ENCODE data around the gene PDXDC1.
"Not testable (repeated sequence)": the region's sequence is repeated elsewhere in the genome, so short reads cannot be mapped to it uniquely, and the experiment has no call there.

The PDXDC1 gene

DNA sequence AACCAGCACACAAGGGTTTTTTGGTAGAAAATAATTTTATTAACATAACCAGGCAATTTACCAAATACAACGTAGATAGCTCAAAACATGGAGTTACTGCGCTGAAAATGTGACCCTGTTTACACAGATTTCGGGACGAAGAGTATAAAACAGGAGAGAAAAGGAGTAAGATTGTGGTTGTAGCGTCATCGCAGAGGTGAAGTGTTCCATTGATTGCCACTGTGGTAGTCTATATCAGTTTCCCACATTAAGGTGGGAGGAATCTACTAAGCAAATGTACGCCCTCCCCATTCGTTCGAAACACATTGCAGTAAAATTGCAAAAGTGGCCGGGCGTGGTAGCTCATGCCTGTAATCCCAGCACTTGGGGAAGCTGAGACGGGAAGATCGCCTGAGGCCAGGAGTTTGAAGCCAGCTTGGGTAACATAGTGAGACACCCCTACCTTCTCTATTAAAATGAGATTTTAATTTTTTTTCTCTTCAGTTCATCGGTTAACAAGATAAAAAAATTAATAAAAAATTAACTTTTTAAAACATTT lies 972 bp upstream of the PDXDC1 start:
- not testable (repeated sequence) for DNase-seq (ENCODE audit: low read depth)

GRCh38 chr16:14974331-14974655 lies 533 bp upstream of the PDXDC1 start:
- not testable (repeated sequence) for DNase-seq (ENCODE audit: low read depth)

GRCh38 chr16:14975418-14976194 lies 780 bp downstream of the PDXDC1 start:
- DNase-seq (ENCODE audit: low read depth), result peak; percentile 44

DNA sequence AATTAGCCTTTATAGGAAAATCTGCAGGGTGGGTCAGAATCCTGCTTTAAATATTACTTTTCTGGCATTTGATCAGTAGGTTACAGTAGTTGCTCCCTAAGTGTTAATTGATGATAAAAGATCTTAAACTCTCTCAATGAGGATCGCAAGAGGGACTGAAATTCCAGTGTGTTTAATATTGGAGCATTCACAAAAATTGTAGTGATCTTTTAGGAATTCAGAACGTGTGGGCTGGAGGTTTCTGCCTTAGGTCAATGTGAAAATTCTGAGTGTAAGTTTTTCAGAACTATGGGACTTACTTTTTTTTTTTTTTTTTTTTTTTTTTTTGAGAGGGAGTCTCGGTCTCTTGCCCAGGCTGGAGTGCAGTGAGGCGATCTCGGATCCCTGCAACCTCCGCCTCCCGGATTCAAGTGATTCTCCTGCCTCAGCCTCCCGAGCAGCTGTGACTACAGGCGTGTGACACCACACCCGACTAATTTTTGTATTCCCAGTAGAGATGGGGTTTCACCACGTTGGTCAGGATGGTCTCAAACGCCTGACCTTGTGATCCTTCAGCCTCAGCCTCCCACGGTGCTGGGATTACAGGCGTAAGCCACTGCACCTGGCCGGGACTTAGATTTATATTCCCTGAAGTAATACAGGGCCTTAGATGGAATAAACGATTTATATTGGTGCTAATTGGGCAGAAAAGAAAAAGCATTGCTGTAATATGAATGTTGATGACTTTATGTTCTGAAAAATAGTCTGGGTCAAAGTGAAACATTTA lies 2.3 kb downstream of the PDXDC1 start:
- DNase-seq (ENCODE audit: low read depth), result not testable (repeated sequence)

GRCh38 chr16:14978281-14978680 lies 3.5 kb downstream of the PDXDC1 start:
- DNase-seq (ENCODE audit: low read depth), result not testable (repeated sequence)

DNA sequence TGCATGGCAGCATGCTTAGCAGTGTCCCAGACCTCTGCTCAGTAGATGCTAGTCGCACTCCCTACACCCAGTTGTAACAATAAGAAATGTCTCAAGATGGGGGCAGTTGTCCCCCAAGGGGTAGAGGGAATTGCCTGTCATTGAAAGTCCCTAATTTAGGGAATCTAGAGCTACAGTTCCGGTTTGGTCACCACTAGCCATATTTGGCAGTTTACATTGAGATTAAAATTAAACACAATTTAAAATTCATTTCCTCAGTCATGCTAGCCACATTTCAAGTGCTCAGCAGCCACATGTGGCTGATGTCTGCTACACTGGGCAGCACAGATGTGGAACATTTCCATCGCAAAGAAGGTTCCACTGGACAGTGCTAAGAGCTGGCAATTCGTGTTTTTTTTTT lies 4.1 kb downstream of the PDXDC1 start:
- DNase-seq (ENCODE audit: low read depth), result not testable (repeated sequence)

GRCh38 chr16:14981234-14981633 lies 6.4 kb downstream of the PDXDC1 start:
- DNase-seq (ENCODE audit: low read depth), result not testable (repeated sequence)

DNA sequence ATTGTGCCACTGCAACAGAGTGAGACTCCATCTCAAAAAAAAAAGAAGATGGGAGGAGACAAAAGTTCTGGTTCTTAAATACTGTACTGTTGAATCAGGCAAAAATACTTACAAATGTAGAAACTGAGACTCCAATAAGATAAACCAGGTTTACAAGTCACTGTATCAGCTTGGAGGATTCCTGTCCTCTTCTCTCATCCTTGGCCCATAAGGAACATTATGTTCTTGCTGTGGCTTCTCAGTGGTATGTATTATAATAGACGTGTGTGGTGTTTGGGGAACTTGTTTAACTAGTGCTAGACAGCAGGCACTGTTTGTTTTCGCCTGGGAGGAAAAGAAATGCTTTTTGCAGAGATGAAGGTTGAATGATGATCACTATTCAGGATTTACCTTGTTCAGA lies 7.7 kb downstream of the PDXDC1 start:
- not testable (repeated sequence) for DNase-seq (ENCODE audit: low read depth)

GRCh38 chr16:14988092-14988491 lies 13.3 kb downstream of the PDXDC1 start:
- DNase-seq (ENCODE audit: low read depth), result not testable (repeated sequence)

- not testable (repeated sequence) for DNase-seq (ENCODE audit: low read depth)
Measured at GRCh38 chr16:14988661-14989191, 13.9 kb downstream of the PDXDC1 start.

DNA sequence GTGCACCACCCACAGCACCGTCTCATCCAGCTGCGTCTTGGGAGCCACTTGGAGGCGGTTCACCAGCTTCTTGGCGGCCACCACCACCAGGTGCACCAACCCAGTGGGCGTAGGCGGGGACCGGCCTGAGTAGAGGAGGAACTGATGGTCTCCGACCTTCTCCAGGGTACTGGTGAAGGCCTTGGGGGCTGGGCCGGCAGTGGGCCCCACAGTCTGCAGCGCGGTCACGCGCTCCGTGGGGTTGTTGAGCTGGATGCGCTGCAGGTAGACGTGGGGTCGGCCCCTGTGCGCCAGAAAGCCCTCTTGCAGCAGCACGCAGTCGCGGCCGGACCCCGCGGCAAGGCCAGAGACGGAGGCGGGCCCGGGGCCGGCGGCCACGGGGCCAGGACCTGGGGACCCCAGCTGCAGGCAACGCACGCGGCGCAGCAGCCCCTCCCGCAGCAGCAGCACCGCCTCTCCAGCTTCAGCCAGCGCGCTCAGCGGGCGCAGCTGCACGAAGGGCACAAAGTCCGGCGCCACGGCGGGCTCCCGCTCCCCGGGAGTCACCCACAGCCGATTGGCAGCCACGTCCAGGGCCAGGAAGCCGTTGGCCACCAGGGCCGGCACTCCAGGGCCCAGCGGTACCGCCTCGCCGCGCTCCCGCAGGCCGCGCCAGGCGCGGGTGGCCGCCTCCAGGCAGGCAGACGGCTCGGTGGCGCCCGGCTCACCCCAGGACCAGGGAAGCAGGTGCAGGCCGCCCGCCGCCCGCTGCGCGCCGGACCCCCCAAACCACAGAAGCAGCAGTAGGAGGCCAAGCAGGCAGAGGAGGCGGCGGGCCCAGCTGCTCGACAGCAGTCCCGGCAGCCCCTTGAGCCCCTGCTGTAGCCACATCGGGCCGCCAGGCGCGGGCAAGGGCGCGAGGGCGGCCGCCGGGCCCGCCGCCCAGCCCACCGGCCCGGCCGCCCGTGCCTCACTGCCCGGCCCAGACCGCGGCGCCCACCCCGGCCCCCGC lies 14.8 kb downstream of the PDXDC1 start:
- not testable (repeated sequence) for DNase-seq (ENCODE audit: low read depth)

GRCh38 chr16:14993277-14994151 lies 18.7 kb downstream of the PDXDC1 start:
- DNase-seq (ENCODE audit: low read depth), result not testable (repeated sequence)

DNA sequence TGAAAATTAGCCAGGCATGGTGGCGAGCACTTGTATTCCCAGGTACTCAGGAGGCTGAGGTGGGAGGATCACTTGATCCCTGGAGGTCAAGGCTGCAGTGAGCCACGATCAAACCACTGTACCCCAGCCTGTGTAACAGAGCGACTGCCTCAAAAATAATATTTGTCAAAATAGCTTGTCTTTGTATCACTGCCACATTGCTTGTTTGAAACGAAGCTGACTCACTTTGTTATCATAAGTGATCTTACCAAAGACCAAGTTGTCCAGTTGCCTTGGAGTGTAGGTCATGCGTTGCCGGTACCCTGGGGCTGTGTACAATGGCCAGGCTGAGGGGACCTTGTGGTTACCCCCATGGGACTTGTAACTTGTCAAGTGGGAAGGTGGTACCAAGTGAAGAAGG lies 21.9 kb downstream of the PDXDC1 start:
- not testable (repeated sequence) for DNase-seq (ENCODE audit: low read depth)

DNA sequence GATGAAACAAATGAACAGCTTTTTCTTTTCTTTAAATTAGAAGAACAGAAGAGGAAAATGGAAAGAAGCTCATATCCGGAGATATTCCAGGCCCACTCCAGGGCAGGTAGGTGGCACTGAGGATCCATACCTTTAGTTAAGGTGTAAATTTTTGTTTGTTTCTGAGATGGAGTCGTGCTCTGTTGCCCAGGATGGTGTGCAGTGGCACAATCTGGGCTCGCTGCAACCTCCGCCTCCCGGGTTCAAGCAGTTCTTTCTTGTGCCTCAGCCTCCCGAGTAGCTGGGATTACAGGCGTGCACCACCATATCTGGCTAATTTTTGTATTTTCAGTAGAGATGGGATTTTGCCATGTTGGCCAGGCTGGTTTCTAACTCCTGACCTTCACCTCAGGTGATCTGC lies 23.5 kb downstream of the PDXDC1 start:
- not testable (repeated sequence) for DNase-seq (ENCODE audit: low read depth)

DNA sequence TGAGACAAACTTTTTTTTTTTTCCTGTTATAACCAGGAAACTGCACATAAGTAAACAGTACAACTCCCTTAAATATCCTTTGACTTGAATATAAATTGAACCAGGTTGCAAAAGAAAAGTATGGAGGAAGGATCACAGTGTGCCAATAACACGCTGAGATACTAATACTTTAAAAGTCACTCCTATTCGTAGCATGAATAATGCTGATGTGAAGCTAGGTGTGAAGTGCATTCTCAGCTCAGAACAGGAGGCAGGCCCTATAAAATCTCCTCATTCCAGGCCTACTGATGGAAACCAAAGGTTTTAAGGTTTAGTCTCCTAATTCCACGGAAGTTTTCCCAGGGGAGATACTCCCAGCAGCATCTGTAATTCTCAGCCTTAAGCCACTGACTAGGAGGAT lies 25.0 kb downstream of the PDXDC1 start:
- not testable (repeated sequence) for DNase-seq (ENCODE audit: low read depth)

DNA sequence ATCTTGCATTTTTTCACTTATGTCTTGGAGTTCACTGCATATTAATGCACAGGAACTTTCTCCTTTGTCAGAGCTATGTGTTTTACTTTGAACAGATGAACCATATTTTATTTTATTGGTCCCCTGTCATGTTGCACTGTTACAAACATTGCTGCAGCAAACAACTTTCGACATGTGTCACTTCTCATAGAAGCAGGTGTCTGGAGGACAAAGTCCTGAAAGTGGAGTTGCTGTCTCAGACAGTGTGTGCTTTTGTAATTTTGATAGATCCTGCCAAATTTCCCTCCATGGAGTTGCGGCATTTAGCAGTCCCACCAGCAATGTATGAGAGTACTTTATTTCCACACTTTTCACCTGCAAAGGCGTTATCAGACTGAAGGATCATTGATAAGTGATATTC lies 27.6 kb downstream of the PDXDC1 start:
- not testable (repeated sequence) for DNase-seq (ENCODE audit: low read depth)

GRCh38 chr16:15005357-15006132 lies 30.7 kb downstream of the PDXDC1 start:
- DNase-seq (ENCODE audit: low read depth), result not testable (repeated sequence)

GRCh38 chr16:15008647-15009046 lies 33.8 kb downstream of the PDXDC1 start:
- not testable (repeated sequence) for DNase-seq (ENCODE audit: low read depth)

GRCh38 chr16:15012941-15013340 lies 38.1 kb downstream of the PDXDC1 start:
- DNase-seq (ENCODE audit: low read depth), result not testable (repeated sequence)

DNA sequence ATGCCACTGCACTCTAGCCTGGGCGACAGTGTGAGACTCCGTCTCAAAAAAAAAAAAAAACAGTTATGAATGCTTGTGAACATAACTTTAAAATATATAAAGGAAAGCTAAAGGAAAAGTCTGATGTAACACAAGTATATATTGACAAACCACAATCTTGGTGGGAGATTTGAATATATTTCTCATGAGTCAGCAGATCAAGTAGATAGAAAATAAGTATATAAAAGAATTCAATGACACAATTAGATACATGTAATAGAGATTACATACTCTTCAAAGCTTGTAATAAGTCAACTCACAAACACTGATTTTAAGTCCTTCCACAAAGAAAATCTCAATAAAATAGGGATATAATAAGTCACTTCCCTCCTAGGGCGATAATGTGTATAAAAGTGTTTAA lies 40.8 kb downstream of the PDXDC1 start:
- not testable (repeated sequence) for DNase-seq (ENCODE audit: low read depth)

Measured in activated T-cell treated with anti-CD3 and anti-CD28 coated beads for 1 hour (primary cell).